Tibial nerve (tissue), 4 donors: ENCODE data around the gene WDR82. TPM values are rescaled to one million over a fixed set of nuclear protein-coding genes. Genes with fewer than 3 reads are reported as not detected.

Experiments
- DNase-seq, 2 donors: peaks; one replicate each; pipeline ENCODE4 v3.0.0-alpha.2; 2019; ENCODE audit warnings: low spot score in 2 of 2
- H3K27ac ChIP-seq, 4 donors: fragments of 200-600 bp; sonication (generic) in 3 of 4; one replicate each; pipeline ENCODE4 v1.5.1; 2017 to 2019; ENCODE audit warnings: mild to moderate bottlenecking in 1 of 4
- H3K27me3 ChIP-seq, 2 donors: fragments of 200-600 bp; sonication (generic) in 1 of 2; one replicate each; pipeline versions ENCODE4 v1.5.1 to v1.6.0; 2017 to 2019
- H3K36me3 ChIP-seq, 3 donors: fragments of 200-600 bp; sonication (generic); one replicate each; pipeline ENCODE4 v1.5.1; 2018 to 2019
- H3K4me1 ChIP-seq, 4 donors: fragments of 200-600 bp; sonication (generic) in 3 of 4; one replicate each; pipeline ENCODE4 v1.5.1; 2017 to 2019
- H3K4me3 ChIP-seq, 4 donors: fragments of 200-600 bp; sonication (generic) in 3 of 4; one replicate each; pipeline ENCODE4 v1.5.1; 2017 to 2019; ENCODE audit warnings: mild to moderate bottlenecking in 1 of 4, moderate library complexity in 1 of 4
- H3K9me3 ChIP-seq, 4 donors: fragments of 200-600 bp; sonication (generic) in 3 of 4; one replicate each; pipeline ENCODE4 v1.5.1; 2017 to 2019
- EP300 ChIP-seq, 2 donors: sonication (generic); formaldehyde crosslinking; IDR thresholded peaks; one replicate each; pipeline ENCODE4 v1.6.1; 2017; ENCODE audit warnings: antibody characterized with exemption in 2 of 2, mild to moderate bottlenecking in 1 of 2
- POLR2A ChIP-seq, 2 donors: fragments of 450-650 bp; IDR thresholded peaks; one replicate each; pipeline ENCODE4 v1.6.1; 2017; ENCODE audit warnings: antibody characterized with exemption in 2 of 2, mild to moderate bottlenecking in 2 of 2, moderate library complexity in 2 of 2
- WGBS, 2 donors: methylation state at CpG; one replicate each; pipeline ENCODE4 v1.1.5; 2018; 5-methylcytosine and 5-hydroxymethylcytosine counted together
- total RNA-seq, 4 donors: library from RNA; depleted of rRNA; stranded (reverse); fragments of >200 nt; gene quantifications; one replicate each; pipeline ENCODE4 v1.1.0, GENCODE V29; 2016
- TF ChIP-seq, protein P1 (sequence below), 5 experiments: fragments of 200-600 bp in 3 of 5; fragments of 450-650 bp in 2 of 5; sonication (generic) in 3 of 5; IDR thresholded peaks; one replicate each; pipeline ENCODE4 v1.5.1; 2016 to 2019; ENCODE audit warnings: antibody characterized with exemption in 5 of 5, mild to moderate bottlenecking in 3 of 5, moderate library complexity in 2 of 5

WDR82 gene
- total RNA-seq, 4 donors from 2014 or later, result 42.1 to 52.9 (median 48.6) TPM

DNA sequence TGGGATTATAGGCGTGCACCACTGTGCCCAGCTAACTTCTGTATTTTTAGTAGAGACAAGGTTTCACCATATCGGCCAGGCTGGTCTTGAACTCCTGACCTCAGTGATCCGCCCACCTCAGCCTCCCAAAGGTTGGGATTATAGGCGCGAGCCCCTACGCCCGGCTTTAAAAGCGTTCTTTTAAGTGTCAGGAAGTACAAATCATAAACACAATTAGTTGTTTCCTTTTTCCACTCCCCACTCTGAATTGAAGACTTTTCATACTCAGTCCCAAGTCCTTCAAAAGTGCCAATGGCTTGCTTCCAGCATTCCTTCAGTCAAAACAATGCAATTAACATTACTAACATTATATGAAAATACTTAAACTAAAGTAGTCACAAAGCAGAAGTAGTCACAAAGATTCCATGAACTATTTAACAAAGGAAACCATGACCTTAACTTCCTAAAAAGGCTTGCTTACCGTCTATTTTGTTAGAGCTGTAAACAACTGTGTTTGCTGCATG lies 8.1 kb downstream of the WDR82 start:
- Histone ChIP-seq H3K4me1 (peaks cover 0 to 84% (median 42%) of the 10 kb centered on the region in 4 donors), H3K4me3 (no peak overlapping the region), H3K27me3 (no peaks in the 10 kb centered on the region), H3K36me3 (peaks cover 0 to 58% (median 19%) of the 10 kb centered on the region in 3 donors), H3K27ac (peak overlapping the region in 3 of 4 donors; percentile 61 to 79 (median 79)), H3K9me3 (no peaks in the 10 kb centered on the region)
- DNase-seq, result no peak
- WGBS, 2 donors, result 3 to 6% methylated on average over 9 of the region's 9 CpGs
- TF ChIP-seq EP300 (IDR thresholded peaks at IDR 0.05) (no peak), POLR2A (IDR thresholded peaks at IDR 0.05) (no peak)
- TF ChIP-seq, protein P1, sequence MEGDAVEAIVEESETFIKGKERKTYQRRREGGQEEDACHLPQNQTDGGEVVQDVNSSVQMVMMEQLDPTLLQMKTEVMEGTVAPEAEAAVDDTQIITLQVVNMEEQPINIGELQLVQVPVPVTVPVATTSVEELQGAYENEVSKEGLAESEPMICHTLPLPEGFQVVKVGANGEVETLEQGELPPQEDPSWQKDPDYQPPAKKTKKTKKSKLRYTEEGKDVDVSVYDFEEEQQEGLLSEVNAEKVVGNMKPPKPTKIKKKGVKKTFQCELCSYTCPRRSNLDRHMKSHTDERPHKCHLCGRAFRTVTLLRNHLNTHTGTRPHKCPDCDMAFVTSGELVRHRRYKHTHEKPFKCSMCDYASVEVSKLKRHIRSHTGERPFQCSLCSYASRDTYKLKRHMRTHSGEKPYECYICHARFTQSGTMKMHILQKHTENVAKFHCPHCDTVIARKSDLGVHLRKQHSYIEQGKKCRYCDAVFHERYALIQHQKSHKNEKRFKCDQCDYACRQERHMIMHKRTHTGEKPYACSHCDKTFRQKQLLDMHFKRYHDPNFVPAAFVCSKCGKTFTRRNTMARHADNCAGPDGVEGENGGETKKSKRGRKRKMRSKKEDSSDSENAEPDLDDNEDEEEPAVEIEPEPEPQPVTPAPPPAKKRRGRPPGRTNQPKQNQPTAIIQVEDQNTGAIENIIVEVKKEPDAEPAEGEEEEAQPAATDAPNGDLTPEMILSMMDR (IDR thresholded peaks at IDR 0.05), result no peak

DNA sequence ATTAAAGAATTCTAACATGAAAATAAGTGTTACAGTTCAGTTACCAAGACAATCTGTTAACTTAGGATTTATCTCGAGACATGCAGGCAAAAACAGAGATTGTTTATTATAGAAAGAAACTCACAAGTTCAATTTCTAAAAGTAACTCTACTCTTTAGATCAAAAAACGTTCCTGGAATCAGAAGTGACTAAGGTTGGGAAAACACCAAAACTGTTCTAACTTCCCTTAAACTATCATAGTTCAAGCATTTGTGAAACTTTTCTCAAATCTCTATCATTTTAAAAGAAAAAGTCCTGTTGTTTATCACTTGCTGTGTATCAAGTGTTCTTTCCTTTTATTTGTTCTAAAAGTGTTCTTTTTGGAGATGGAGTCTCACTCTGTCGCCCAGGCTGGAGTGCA lies 8.7 kb downstream of the WDR82 start:
- DNase-seq, result no peak
- no peak overlapping the region for H3K4me3 ChIP-seq
- 42 to 58% methylated on average over 3 of the region's 3 CpGs for WGBS, 2 donors
- TF ChIP-seq POLR2A (IDR thresholded peaks at IDR 0.05) (no peak), EP300 (IDR thresholded peaks at IDR 0.05) (no peak)
- TF ChIP-seq, protein P1 (IDR thresholded peaks at IDR 0.05), result no peak
- H3K4me1 ChIP-seq, result peaks cover 0 to 78% (median 39%) of the 10 kb centered on the region in 4 donors
- no peaks in the 10 kb centered on the region for H3K27me3 ChIP-seq
- peak overlapping the region in 3 of 4 donors; percentile 61 to 79 (median 79) for H3K27ac ChIP-seq
- H3K9me3 ChIP-seq, result no peaks in the 10 kb centered on the region
- H3K36me3 ChIP-seq, result peaks cover 0 to 61% (median 19%) of the 10 kb centered on the region in 3 donors

DNA sequence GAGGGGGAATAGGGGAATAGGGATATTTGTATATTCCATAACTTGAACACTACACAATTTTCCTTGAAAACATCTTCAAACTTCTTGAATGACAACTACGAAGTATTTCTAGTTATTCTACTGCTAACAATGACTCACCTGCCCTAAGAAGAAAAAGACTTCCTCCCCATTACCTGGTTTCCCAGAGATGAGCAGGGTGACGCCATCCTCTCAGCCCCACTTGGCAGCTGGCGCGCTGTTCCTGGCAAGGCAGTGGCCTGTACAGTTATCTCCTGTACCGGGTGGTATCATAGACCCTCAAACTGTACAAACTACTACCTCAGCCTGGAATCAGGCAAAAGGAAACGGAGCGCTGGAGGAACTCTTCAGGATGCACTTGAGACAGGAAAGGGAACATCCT lies 10.4 kb downstream of the WDR82 start:
- Histone ChIP-seq H3K4me1 (peaks cover 0 to 73% (median 39%) of the 10 kb centered on the region in 4 donors), H3K4me3 (no peak overlapping the region), H3K9me3 (no peaks in the 10 kb centered on the region), H3K27ac (peak overlapping the region in 1 of 4 donors; percentile 40), H3K36me3 (peaks cover 0 to 69% (median 19%) of the 10 kb centered on the region in 3 donors), H3K27me3 (no peaks in the 10 kb centered on the region)
- DNase-seq, result no peak
- no peak for TF ChIP-seq EP300 (IDR thresholded peaks at IDR 0.05)
- TF ChIP-seq, protein P1 (IDR thresholded peaks at IDR 0.05), result no peak
- no peak for TF ChIP-seq POLR2A (IDR thresholded peaks at IDR 0.05)
- 91 to 94% methylated on average over 7 of the region's 7 CpGs for WGBS, 2 donors

DNA sequence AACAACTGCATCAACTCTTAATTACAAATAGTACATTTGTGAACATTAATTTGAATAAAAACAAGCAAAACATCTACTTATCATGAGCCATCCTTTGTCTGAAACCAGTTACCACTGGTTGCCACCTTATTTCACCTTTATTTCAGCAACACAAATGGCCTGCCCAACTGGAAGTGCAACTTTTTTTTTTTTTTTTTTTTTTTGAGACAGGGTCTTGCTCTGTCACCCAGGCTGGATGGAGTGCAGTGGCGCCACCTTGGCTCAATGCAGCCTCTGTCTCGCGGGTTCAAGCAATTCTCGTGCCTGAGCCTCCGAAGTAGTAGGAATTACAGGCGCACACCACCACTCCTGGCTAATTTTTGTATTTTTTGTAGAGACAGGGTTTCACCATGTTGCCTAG lies 13.1 kb downstream of the WDR82 start:
- H3K27ac ChIP-seq, result no peak overlapping the region
- H3K36me3 ChIP-seq, result peaks cover 0 to 90% (median 25%) of the 10 kb centered on the region in 3 donors
- no peaks in the 10 kb centered on the region for H3K9me3 ChIP-seq
- H3K4me1 ChIP-seq, result peaks cover 0 to 64% (median 20%) of the 10 kb centered on the region in 4 donors
- no peak overlapping the region for H3K4me3 ChIP-seq
- whole genome bisulfite sequencing, 2 donors, result 91 to 94% methylated on average over 6 of the region's 6 CpGs
- TF ChIP-seq POLR2A (IDR thresholded peaks at IDR 0.05), result no peak
- TF ChIP-seq, protein P1 (IDR thresholded peaks at IDR 0.05), result no peak
- TF ChIP-seq EP300 (IDR thresholded peaks at IDR 0.05), result no peak
- H3K27me3 ChIP-seq, result no peaks in the 10 kb centered on the region
- no peak for DNase-seq

DNA sequence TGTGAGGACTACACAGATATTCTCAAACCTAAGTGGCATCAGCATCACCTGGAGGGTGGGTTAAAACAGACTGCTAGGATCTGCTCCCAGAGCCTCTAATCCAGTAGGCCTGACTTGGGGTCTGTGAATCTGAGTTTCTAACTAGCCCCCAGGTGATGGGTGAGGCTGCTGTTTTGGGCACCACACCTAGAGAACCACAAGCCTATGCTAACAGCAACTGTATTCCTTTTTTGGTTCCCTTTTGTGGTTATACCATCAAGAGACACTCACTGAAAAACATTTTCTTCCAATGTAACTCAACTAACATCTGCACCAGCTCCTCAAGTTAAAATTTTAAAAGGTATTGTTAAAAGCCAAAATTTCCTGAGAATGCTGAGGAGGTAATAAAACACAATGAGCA lies 16.0 kb downstream of the WDR82 start:
- Histone ChIP-seq H3K4me1 (peaks cover 0 to 43% (median 0%) of the 10 kb centered on the region in 4 donors), H3K4me3 (no peak overlapping the region), H3K9me3 (no peaks in the 10 kb centered on the region), H3K27me3 (no peaks in the 10 kb centered on the region), H3K27ac (no peak overlapping the region), H3K36me3 (peaks cover 0 to 98% (median 32%) of the 10 kb centered on the region in 3 donors)
- DNase-seq, result no peak
- TF ChIP-seq EP300 (IDR thresholded peaks at IDR 0.05) (no peak), POLR2A (IDR thresholded peaks at IDR 0.05) (no peak)
- TF ChIP-seq, protein P1 (IDR thresholded peaks at IDR 0.05), result no peak
